ENCODE measurements around the gene SAFB2. TPM values are rescaled to one million over a fixed set of nuclear protein-coding genes. Genes with fewer than 3 reads are reported as not detected.
A peak's percentile ranks its signal among the peaks of the same experiment; 100 is the strongest.

The SAFB2 gene
- total RNA-seq, 6 donors from 2014 or later: 41.8 to 273 (median 94.5) TPM

GRCh38 chr19:5588906-5589676, 33.5 kb downstream of the SAFB2 start:
- Histone ChIP-seq H3K27me3 (no peaks in the 10 kb centered on the region), H3K4me3 (no peak overlapping the region), H3K4me1 (peaks cover 0 to 5% (median 0%) of the 10 kb centered on the region in 4 donors), H3K27ac (no peak overlapping the region), H3K36me3 (peaks cover 41 to 87% (median 85%) of the 10 kb centered on the region in 4 donors), H3K9me3 (no peaks in the 10 kb centered on the region)
- DNase-seq: peak in 1 of 2 donors; percentile 71
- ATAC-seq (ENCODE audit: low FRiP score in 2 of 2): no peak
- WGBS, 2 donors: 69 to 86% methylated on average over 11 to 29 of the region's 30 CpGs
- TF ChIP-seq POLR2AphosphoS5 (IDR thresholded peaks at IDR 0.05): no peak
- TF ChIP-seq, protein P1, sequence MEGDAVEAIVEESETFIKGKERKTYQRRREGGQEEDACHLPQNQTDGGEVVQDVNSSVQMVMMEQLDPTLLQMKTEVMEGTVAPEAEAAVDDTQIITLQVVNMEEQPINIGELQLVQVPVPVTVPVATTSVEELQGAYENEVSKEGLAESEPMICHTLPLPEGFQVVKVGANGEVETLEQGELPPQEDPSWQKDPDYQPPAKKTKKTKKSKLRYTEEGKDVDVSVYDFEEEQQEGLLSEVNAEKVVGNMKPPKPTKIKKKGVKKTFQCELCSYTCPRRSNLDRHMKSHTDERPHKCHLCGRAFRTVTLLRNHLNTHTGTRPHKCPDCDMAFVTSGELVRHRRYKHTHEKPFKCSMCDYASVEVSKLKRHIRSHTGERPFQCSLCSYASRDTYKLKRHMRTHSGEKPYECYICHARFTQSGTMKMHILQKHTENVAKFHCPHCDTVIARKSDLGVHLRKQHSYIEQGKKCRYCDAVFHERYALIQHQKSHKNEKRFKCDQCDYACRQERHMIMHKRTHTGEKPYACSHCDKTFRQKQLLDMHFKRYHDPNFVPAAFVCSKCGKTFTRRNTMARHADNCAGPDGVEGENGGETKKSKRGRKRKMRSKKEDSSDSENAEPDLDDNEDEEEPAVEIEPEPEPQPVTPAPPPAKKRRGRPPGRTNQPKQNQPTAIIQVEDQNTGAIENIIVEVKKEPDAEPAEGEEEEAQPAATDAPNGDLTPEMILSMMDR (IDR thresholded peaks at IDR 0.05): no peak
- no peak for TF ChIP-seq POLR2A (IDR thresholded peaks at IDR 0.05)
- TF ChIP-seq EP300 (IDR thresholded peaks at IDR 0.05): no peak

DNA sequence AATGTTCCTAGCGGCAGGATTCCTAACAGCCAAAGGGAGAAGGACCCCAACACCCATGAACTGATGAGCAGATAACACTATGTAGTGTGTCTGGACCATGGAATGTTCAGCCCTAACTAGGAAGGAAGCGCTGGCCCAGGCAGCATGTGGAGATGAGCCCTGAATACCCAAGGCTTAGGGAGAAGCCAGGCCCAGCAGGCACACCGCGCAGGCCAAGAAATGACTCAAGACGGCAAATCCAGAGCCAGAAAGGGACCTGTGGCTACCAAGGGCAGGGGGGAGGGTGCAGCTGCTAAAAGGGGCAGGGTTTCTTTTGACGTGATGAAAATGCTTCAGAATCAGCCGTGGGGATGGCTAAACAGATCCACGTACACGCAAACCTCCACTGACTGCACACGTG, 34.1 kb downstream of the SAFB2 start:
- no peak for DNase-seq
- Histone ChIP-seq H3K36me3 (peaks cover 34 to 81% (median 79%) of the 10 kb centered on the region in 4 donors), H3K27ac (no peak overlapping the region), H3K9me3 (no peaks in the 10 kb centered on the region), H3K27me3 (no peaks in the 10 kb centered on the region), H3K4me3 (no peak overlapping the region), H3K4me1 (peaks cover 0 to 5% (median 0%) of the 10 kb centered on the region in 4 donors)
- ATAC-seq (ENCODE audit: low FRiP score in 2 of 2): no peak
- TF ChIP-seq, protein P1 (IDR thresholded peaks at IDR 0.05): no peak
- TF ChIP-seq POLR2AphosphoS5 (IDR thresholded peaks at IDR 0.05) (no peak), POLR2A (IDR thresholded peaks at IDR 0.05) (no peak), EP300 (IDR thresholded peaks at IDR 0.05) (no peak)
- WGBS, 2 donors: 91 to 93% methylated on average over 10 of the region's 10 CpGs

- Histone ChIP-seq H3K4me1 (peaks cover 0 to 5% (median 0%) of the 10 kb centered on the region in 4 donors), H3K27ac (no peak overlapping the region), H3K9me3 (no peaks in the 10 kb centered on the region), H3K4me3 (no peak overlapping the region), H3K27me3 (no peaks in the 10 kb centered on the region), H3K36me3 (peaks cover 27 to 76% (median 71%) of the 10 kb centered on the region in 4 donors)
- DNase-seq: no peak
- WGBS, 2 donors: 84 to 95% methylated on average over 22 to 23 of the region's 23 CpGs
- TF ChIP-seq, protein P1 (IDR thresholded peaks at IDR 0.05): no peak
- no peak for TF ChIP-seq POLR2AphosphoS5 (IDR thresholded peaks at IDR 0.05)
- TF ChIP-seq POLR2A (IDR thresholded peaks at IDR 0.05): no peak
- TF ChIP-seq EP300 (IDR thresholded peaks at IDR 0.05): no peak
- ATAC-seq (ENCODE audit: low FRiP score in 2 of 2): no peak
These were observed 34.9 kb downstream of the SAFB2 start for GRCh38 chr19:5587661-5588060.

DNA sequence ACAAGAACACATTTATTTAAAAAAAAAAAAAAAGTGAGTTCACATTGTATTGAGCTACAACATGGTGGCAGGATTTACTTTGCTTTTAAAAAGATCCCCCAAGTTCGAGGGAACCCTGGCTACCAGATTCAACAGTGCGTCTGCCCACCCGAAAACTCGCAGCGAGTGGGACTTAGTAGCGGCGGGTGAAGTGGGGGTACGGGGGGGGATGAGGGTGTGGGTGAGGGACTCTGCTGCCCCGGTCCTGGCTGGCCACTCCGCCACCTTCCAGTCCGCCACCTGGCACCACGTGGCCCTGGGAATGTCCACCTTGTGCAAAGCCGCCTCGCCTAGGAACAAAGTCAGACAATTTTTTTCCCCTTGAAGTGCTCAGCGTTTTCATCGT, 35.5 kb downstream of the SAFB2 start:
- no peaks in the 10 kb centered on the region for H3K9me3 ChIP-seq
- ATAC-seq (ENCODE audit: low FRiP score in 2 of 2) (no peak), DNase-seq (no peak)
- H3K4me3 ChIP-seq: no peak overlapping the region
- no peak for TF ChIP-seq POLR2A (IDR thresholded peaks at IDR 0.05)
- TF ChIP-seq, protein P1 (IDR thresholded peaks at IDR 0.05): no peak
- TF ChIP-seq POLR2AphosphoS5 (IDR thresholded peaks at IDR 0.05): no peak
- TF ChIP-seq EP300 (IDR thresholded peaks at IDR 0.05): no peak
- H3K36me3 ChIP-seq: peaks cover 22 to 76% (median 68%) of the 10 kb centered on the region in 4 donors
- no peak overlapping the region for H3K27ac ChIP-seq
- 89 to 94% methylated on average over 15 to 16 of the region's 16 CpGs for WGBS, 2 donors
- H3K4me1 ChIP-seq: peaks cover 0 to 5% (median 0%) of the 10 kb centered on the region in 4 donors
- H3K27me3 ChIP-seq: no peaks in the 10 kb centered on the region
